Measurements from ENCODE around the gene MIF4GD.
"Not testable (repeated sequence)": the region's sequence is repeated elsewhere in the genome, so short reads cannot be mapped to it uniquely, and the experiment has no call there.

DNA sequence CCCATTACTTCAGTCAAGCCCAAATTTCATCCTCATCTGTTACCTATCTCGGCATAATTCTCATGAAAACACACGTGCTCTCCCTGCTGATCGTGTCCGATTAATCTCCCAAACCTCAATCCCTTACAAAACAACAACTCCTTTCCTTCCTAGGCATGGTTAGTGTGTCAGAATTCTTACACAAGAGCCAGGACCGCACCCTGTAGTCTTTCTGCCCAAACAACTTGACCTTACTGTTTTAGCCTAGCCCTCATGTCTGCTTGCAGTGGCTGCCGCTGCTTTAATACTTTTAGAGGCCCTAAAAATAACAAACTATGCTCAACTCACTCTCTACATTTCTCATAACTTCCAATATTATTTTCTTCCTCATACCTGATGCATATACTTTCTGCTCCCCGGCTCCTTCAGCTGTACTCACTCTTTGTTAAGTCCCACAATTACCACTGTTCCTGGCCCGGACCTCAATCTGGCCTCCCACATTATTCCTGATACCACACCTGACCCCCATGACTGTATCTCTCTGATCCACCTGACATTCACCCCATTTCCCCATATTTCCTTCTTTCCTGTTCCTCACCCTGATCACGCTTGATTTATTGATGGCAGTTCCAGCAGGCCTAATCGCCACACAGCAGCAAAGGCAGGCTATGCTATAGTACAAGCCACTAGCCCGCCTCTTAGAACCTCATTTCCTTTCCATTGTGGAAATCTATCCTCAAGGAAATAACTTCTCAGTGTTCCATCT is 14.9 kb downstream of the MIF4GD start:
- TF ChIP-seq, protein P1, sequence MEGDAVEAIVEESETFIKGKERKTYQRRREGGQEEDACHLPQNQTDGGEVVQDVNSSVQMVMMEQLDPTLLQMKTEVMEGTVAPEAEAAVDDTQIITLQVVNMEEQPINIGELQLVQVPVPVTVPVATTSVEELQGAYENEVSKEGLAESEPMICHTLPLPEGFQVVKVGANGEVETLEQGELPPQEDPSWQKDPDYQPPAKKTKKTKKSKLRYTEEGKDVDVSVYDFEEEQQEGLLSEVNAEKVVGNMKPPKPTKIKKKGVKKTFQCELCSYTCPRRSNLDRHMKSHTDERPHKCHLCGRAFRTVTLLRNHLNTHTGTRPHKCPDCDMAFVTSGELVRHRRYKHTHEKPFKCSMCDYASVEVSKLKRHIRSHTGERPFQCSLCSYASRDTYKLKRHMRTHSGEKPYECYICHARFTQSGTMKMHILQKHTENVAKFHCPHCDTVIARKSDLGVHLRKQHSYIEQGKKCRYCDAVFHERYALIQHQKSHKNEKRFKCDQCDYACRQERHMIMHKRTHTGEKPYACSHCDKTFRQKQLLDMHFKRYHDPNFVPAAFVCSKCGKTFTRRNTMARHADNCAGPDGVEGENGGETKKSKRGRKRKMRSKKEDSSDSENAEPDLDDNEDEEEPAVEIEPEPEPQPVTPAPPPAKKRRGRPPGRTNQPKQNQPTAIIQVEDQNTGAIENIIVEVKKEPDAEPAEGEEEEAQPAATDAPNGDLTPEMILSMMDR (IDR thresholded peaks at IDR 0.05; ENCODE audit: low read depth, low read length, poor library complexity, severe bottlenecking): not testable (repeated sequence)
- TF ChIP-seq EZH2phosphoT487 (IDR thresholded peaks at IDR 0.05; ENCODE audit: borderline replicate concordance, low read length): not testable (repeated sequence)

Data from DOHH2 (cell line).